ENCODE data around the gene FMN1. TPM values are rescaled to one million over a fixed set of nuclear protein-coding genes. Genes with fewer than 3 reads are reported as not detected.

The FMN1 gene
- total RNA-seq, 4 donors from 2014 or later = 4.3 to 10.1 (median 8.8) TPM

DNA sequence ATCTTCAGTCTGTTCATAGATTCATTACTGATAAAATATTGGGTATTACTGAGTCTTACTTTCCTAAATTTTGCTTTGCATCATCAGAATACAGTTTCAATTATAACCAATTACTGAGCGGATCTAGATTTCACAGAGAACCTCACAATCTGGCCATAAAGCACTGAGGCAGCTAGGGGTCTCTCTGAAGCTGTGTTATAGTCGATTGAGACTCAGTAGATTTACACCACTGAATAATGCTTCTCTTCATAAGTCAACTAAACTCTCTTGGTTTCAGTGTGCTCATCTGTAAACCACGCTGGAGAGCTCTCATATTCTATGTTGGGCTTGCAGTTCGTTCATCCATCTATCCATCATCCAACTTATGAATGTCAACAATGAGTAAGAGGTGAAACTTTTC, 296.1 kb downstream of the FMN1 start:
- intact Hi-C loops (cut with DNase I) = no loop called here
- WGBS, 2 donors = 69 to 76% methylated on average over 4 of the region's 4 CpGs
- no peak overlapping the region for H3K27ac ChIP-seq
- no peak for DNase-seq
- H3K4me1 ChIP-seq = no peaks in the 10 kb centered on the region
- no peak for TF ChIP-seq CTCF (IDR thresholded peaks at IDR 0.05)
- TF ChIP-seq POLR2A (IDR thresholded peaks at IDR 0.05) = no peak
- no peaks in the 10 kb centered on the region for H3K36me3 ChIP-seq
- H3K27me3 ChIP-seq = no peaks in the 10 kb centered on the region
- no peak overlapping the region for H3K4me3 ChIP-seq
- H3K9me3 ChIP-seq = no peaks in the 10 kb centered on the region

GRCh38 chr15:32893421-32893820, 301.1 kb downstream of the FMN1 start:
- Histone ChIP-seq H3K4me3 (no peak overlapping the region), H3K27ac (no peak overlapping the region), H3K27me3 (no peaks in the 10 kb centered on the region), H3K4me1 (no peaks in the 10 kb centered on the region), H3K9me3 (no peaks in the 10 kb centered on the region), H3K36me3 (no peaks in the 10 kb centered on the region)
- DNase-seq = no peak
- intact Hi-C loops (cut with DNase I) = no loop called here
- TF ChIP-seq POLR2A (IDR thresholded peaks at IDR 0.05) (no peak), CTCF (IDR thresholded peaks at IDR 0.05) (no peak)

- Histone ChIP-seq H3K36me3 (no peaks in the 10 kb centered on the region), H3K4me1 (no peaks in the 10 kb centered on the region), H3K4me3 (no peak overlapping the region), H3K27me3 (no peaks in the 10 kb centered on the region), H3K27ac (no peak overlapping the region), H3K9me3 (no peaks in the 10 kb centered on the region)
- DNase-seq = no peak
- intact Hi-C loops (cut with DNase I) = no loop called here
- TF ChIP-seq CTCF (IDR thresholded peaks at IDR 0.05) = no peak
- TF ChIP-seq POLR2A (IDR thresholded peaks at IDR 0.05) = no peak
- WGBS, 2 donors = 85 to 89% methylated on average over 3 of the region's 3 CpGs
Measured at GRCh38 chr15:32889214-32889613, 305.3 kb downstream of the FMN1 start.

DNA sequence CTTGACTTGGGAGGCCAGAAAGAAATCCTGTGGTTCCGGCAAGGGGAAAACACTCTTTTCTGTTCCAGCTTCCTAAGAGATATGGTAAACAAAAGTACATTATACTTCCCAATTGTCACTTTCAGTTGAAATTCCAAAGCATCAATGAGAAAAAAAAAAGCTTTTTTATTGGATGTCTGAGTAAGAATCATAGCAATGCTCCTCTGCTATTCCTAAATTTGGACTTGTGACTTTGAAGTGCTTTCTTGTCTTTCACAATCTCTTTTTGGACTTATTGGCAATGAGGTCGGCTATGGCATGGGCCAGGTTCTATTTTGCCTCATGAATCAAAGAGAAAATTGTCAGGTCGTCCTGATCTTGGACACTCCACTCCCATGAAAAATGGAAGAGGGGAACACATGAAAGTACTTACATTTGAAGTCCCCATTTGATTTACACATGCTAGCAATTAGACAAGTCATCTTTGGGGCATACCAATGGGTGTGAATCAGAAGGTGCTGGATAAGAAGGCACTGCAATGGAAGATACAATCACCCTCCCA, 306.2 kb downstream of the FMN1 start:
- H3K4me3 ChIP-seq = no peak overlapping the region
- DNase-seq = no peak
- no peaks in the 10 kb centered on the region for H3K27me3 ChIP-seq
- H3K36me3 ChIP-seq = no peaks in the 10 kb centered on the region
- intact Hi-C loops (cut with DNase I) = no loop called here
- TF ChIP-seq CTCF (IDR thresholded peaks at IDR 0.05) (no peak), POLR2A (IDR thresholded peaks at IDR 0.05) (no peak)
- 74 to 81% methylated on average over 3 of the region's 3 CpGs for WGBS, 2 donors
- no peaks in the 10 kb centered on the region for H3K9me3 ChIP-seq
- no peak overlapping the region for H3K27ac ChIP-seq
- no peaks in the 10 kb centered on the region for H3K4me1 ChIP-seq

- intact Hi-C loops (cut with DNase I) = no loop called here
- H3K4me3 ChIP-seq = no peak overlapping the region
- no peaks in the 10 kb centered on the region for H3K4me1 ChIP-seq
- H3K36me3 ChIP-seq = no peaks in the 10 kb centered on the region
- peak overlapping the region in 3 of 4 donors; percentile 24 to 72 (median 58) for H3K27ac ChIP-seq
- H3K9me3 ChIP-seq = no peaks in the 10 kb centered on the region
- no peak for DNase-seq
- no peak for TF ChIP-seq CTCF (IDR thresholded peaks at IDR 0.05)
- TF ChIP-seq POLR2A (IDR thresholded peaks at IDR 0.05) = no peak
- WGBS, 2 donors = 66 to 70% methylated on average over 4 of the region's 4 CpGs
- no peaks in the 10 kb centered on the region for H3K27me3 ChIP-seq
Measured at GRCh38 chr15:32887090-32887489, 307.4 kb downstream of the FMN1 start.

Data from esophagus squamous epithelium (tissue), 5 donors.